ENCODE results near the gene MRPS16.
A peak's percentile ranks its signal among the peaks of the same experiment; 100 is the strongest.
"Not testable (repeated sequence)": the region's sequence is repeated elsewhere in the genome, so short reads cannot be mapped to it uniquely, and the experiment has no call there.

Gene MRPS16

DNA sequence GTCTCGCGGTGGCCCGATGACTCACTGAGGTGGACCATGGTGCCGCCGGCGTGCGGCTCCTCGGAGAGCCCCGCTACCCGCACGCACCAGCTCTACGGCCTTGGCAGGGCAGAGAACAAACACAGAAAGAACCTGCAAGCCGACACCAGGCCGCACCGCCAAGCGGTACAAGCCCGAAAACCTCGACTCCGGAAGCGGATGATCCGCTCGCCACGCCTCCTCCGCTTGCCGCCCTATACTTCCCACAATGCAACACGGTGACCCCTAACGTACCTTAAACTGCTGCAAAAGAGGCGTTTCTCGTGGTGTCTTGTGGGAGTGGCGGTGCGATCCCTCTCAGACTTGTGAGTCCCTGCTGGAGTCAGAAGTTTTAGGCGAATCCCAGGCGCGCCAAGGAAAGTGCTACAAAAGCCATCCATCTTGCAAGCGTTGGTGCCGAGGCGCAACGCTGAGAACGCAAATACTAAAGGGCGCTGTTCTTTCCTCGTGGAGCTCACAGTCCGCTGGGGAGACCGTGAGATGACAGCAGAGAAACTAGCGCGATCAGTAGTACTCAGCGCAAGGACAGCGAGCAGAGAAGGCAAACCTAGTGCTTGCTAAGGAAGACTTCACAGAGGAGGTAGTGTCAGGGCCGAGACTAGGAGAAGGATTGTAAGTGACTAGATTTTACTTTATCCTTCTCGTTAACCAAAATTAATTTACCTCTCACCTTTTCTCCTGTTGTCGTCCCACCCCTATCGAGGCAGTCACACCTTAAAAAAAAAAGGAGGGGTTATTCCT lies at the start of gene MRPS16:
TSS of gene MRPS16 (minus strand) at position 200 of the 780 bp plus-strand sequence. CDS start at position 38, 162 bp downstream.
- peak; percentile 56 to 97 (median 92) for DNase-seq

GRCh38 chr10:73296946-73297345 lies 44.5 kb upstream of the MRPS16 start:
- no peak for DNase-seq

GRCh38 chr10:73293461-73293860 lies 41.0 kb upstream of the MRPS16 start:
- DNase-seq: no peak

GRCh38 chr10:73289958-73290357 lies 37.5 kb upstream of the MRPS16 start:
- no peak for DNase-seq

DNA sequence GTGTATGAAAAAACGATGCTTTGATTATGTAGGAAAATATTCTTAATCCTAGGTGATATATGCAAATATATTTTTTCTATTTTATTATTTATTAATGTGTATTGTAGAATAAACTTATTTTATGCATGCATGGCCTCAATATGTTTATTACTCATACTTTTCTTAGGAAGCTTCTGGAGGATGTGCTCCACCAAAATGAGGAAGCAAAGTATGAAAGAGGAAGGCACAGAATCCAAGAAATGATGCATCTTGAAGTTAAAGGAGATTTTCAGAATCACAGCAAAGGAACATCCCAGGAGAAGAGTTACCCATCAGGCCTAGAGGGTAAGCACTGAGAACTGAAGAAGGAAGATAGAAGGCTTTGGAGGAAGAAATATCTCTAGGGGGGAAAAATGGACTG lies 35.0 kb upstream of the MRPS16 start:
- no peak for DNase-seq

DNA sequence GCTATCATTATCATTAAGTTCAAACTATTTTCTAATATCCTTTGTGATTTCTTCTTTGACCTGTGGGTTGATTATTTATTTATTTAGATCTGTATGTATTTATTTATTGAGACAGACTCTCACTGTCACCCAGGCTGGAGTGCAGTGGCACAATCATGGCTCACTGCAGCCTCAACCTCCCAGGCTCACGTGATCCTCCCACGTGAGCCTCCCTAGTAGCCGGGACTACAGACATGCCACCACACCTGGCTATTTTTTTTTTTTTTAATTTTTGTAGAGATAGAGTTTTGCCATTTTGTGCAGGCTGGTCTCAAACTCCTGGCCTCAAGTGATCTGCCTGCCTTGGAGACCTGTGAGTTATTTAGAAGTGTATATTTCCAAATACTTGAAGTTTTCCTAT lies 28.7 kb upstream of the MRPS16 start:
- DNase-seq: no peak

GRCh38 chr10:73264423-73264822 lies 12.0 kb upstream of the MRPS16 start:
- DNase-seq: no peak

DNA sequence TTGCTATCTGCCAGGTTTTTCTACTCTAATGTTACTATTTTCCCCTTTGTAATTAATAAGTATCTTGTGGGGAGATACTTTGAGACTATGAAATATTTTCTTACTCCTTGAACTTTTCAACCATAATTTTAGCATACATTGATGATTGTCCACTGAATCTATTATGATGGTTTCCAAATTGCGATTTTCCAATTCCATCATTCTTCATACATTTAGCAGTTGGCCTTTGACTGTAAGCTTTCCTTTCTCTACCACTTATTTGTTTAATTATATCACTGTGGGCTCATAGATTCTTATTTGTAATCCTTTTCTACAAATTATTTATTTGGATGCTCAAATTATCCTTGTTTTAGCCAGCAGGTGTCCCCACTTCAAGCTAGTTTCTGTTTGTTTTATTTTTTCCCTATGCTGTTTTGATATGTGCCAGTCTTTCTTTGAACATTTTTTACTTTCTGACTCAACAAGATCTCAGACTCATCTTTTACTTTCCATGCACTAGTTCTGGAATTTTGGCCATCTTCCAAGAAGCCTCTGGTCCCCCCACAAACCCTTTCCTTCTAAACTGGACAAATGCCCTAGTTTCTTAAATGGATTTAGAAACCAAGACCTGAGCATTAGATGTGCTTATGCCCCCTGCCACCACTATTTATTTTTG lies 11.4 kb upstream of the MRPS16 start:
- no peak for DNase-seq

- no peak for DNase-seq
Observed at GRCh38 chr10:73262880-73263555, 10.6 kb upstream of the MRPS16 start.

- no peak for DNase-seq
Observed at GRCh38 chr10:73262105-73262730, 9.8 kb upstream of the MRPS16 start.

DNA sequence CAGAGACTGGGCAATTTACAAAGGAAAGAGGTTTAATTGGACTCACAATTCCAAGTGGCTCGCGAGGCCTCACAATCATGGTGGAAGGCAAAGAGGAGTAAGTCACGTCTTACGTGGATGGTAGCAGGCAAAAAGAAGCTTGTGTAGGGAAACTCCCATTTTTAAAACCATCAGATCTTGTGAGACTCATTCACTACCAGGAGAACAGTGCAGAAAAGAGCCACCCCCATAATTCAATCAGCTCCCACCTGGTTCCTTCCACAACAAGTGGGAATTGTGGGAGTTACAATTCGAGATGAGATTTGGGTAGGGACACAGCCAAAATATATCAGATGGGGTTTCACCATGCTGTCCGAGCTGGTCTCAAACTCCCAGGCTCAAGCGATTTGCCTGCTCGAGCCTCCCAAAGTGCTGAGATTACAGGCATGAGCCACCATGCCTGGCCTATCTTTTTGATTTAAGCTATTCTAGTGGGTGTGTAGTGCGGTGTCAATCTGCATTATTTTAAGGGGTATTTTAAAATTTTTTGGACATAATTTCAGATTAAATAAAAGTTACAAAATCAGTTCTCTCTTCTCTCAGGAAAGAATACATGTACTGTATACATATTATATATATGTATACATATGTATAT lies 9.0 kb upstream of the MRPS16 start:
- no peak for DNase-seq

DNA sequence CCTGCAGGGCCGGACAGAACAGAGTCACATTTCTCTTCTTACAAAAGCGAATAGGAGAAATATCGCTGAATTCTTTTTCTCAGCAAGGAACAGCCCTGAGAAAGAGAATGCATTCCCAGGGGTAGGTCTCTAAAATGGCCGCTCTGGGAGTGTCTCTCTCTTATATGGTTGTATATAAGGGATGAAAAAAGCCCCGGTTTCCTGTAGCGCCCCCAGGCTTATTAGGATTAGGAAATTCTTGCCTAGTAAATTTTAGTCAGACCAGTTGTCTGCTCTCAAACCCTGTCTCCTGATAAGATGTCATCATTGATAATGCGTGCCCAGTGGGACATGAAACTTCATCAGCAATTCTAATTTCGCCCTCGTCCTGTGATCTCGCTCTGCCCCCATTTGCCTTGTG lies 6.2 kb upstream of the MRPS16 start:
- DNase-seq: not testable (repeated sequence)

DNA sequence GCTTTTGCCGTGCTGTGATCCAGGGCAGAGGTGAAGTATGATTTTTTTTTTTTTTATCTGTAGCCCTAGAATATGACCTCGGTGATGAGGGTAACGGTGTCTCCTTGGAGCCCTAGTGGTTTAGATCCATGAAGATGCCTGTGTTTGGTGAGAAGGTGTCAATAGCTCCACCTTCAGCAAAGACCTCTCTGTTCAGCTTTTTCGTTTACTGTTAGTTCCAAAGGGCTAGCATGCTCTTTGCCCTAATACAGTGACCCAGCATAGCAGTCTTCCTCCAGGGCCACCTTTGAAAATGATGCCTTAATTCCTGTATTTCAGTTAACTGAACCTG lies 746 bp upstream of the MRPS16 start:
- DNase-seq: no peak

DNA sequence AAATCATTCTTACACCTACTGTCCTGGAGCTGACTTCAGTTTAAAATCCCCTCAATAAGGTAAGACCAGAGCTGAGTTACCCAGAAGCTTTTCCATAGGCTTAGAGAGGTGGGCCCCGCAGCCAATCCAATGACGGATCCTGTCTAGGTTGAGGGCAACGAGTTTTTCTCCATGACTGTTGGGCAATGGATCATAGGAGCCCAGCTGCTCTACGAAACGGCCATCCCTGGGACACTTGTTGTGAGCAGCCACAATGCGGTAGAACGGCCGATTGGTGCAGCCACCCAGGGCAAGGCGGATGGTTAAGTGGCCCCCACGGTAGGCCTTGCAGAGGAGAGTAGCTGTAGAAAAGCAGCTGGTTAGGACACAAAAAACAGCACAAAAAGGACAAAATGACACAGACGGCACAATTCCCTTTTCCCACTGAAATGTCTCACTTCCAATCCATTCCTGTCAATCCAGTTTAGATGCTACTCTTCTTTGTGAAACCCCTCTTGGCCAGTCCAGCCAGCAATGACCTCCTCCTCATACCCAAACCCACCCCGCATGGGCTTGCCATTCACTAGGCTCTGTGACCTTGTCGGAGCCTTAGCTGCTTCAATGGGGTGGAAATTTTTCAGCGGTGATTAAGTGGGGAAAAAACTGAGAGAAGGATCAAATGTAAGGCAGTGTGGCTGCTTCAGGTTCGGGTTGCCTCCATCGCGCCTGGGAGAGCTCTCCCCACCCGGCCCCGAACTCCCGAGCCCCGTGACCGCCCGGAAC lies 580 bp downstream of the MRPS16 start:
- peak in 3 of 58 donors; percentile 6 to 80 (median 50) for DNase-seq

DNA sequence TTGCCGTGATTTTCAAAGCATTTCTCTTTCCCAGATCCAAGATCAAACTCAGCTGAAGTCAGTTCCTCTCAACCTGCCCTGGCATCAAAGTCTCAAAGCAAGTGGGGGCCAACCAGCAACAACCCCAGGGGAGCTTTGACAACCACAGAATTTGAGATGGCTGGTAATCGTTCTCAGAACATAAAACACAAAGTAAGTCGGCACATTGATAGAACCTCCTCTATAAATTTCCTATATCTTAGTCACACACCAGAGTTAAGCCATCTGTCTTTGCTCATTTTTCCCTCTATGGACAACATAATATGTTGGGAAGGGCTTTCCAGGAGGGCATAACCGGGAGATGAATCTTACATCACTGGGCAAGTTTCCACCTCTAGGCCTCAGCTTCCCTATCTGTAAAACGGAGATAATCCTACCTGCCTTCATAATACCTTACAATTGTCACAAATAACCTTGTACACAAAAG lies 4.2 kb downstream of the MRPS16 start:
- no peak for DNase-seq

DNA sequence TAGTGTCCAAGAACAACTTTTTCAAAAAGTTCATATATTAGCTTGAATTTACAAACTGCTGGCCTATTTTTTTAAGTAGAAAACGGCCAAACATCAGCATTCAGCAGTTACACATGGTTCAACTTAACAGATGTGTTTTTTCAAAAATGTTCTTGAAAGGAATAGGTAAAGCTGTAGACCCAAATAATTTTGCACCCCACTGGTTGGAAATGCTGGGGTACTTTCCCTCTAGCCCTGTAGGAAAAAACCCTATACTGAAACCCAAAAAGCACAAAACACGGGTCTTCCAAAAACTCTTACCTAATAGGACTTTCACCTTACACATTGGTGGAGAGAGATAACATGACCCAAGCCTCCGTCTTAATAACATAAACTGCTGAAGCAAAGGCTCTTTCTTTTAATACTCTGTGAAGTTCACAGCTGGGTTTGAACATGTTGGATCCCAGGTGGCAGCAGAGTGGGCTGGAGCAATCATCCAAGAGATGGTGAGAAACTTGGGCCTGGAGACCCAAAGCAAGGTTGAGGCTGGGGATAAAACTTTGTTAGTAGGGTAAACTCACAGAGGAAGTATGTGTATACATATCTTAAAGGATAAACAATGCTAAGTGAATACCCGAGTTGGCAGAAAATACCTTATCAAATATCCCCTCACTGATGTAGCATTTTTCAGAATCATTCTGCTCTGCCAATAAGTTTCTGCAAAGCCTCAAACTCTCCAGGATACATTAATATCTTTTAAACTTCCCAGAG lies 4.8 kb downstream of the MRPS16 start:
- no peak for DNase-seq

GRCh38 chr10:73246646-73247508 lies 5.6 kb downstream of the MRPS16 start, which contains the start of gene DNAJC9:
Gene DNAJC9, minus strand, starts transcription at chr10:73247255. Its CDS starts 66 bp downstream, at chr10:73247189.
- DNase-seq: peak; percentile 46 to 96 (median 89)

DNA sequence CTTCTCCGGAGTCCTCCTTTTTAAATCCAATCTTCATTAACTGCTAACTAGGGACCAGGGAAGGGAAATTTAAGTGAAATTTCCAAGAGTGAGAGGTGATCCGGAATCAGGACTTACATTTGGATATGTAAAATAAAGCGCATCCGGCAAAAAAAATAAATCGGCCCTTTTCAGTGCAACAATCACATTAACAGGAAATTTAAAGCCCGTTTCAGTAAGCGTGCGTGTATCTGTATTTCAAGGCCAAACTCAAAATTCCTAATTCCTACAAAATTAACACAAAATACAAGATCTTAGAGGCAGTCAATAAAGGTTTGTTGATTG lies 6.2 kb downstream of the MRPS16 start:
- no peak for DNase-seq

Data from anterior cingulate cortex (tissue), 58 donors.